K562 (cell line): ENCODE data around the gene ENDOD1. TPM values are rescaled to one million over a fixed set of nuclear protein-coding genes. Genes with fewer than 3 reads are reported as not detected.
A peak's percentile ranks its signal among the peaks of the same experiment; 100 is the strongest.

Source experiments
- CBX1 ChIP-seq: sonication (generic); IDR thresholded peaks from 2 replicates; pipeline ENCODE4 v1.6.1; 2016; ENCODE audit warnings: antibody characterized with exemption, low read depth, mild to moderate bottlenecking
- CCNT2 ChIP-seq: IDR thresholded peaks from 2 replicates; pipeline ENCODE4 v1.6.1; 2011; ENCODE audit warnings: borderline replicate concordance, low read depth, mild to moderate bottlenecking, moderate library complexity, mixed read lengths, low read length; ENCODE audit not compliant: insufficient read length; ENCODE audit errors: extremely low read depth
- ETV6 ChIP-seq, 3 experiments: fragments of 150-350 bp in 1 of 3; sonication (generic) in 1 of 3; formaldehyde crosslinking in 1 of 3; IDR thresholded peaks; 2 replicates each; pipeline versions ENCODE4 v1.6.1 to v1.8.0; 2014 to 2022; ENCODE audit warnings: borderline replicate concordance in 2 of 3, low read depth in 2 of 3, antibody characterized with exemption in 1 of 3, low read length in 1 of 3, mild to moderate bottlenecking in 1 of 3, missing genetic modification reagents in 1 of 3
- MEIS2 ChIP-seq: fragments of 450-650 bp; IDR thresholded peaks from 2 replicates; pipeline ENCODE4 v1.6.1; 2014; ENCODE audit warnings: mild to moderate bottlenecking; ENCODE audit not compliant: partially characterized antibody
- MYNN ChIP-seq, 2 experiments: sonication (generic); formaldehyde crosslinking in 1 of 2; IDR thresholded peaks; 2 replicates each; pipeline versions ENCODE4 v1.5.0 to v1.6.1; 2016 to 2020; ENCODE audit warnings: antibody characterized with exemption in 1 of 2, missing genetic modification reagents in 1 of 2
- NFYB ChIP-seq: IDR thresholded peaks from 2 replicates; pipeline ENCODE4 v1.6.1; 2011; ENCODE audit warnings: mild to moderate bottlenecking, moderate library complexity; ENCODE audit not compliant: insufficient read length; ENCODE audit errors: extremely low read depth
- RBFOX2 ChIP-seq: fragments of 200-400 bp; formaldehyde crosslinking; IDR thresholded peaks from 2 replicates; pipeline ENCODE4 v1.6.1; 2017; ENCODE audit warnings: low read depth, mild to moderate bottlenecking, low read length, moderate library complexity
- ZNF133 ChIP-seq: fragments of 250-450 bp; sonication (Bioruptor Pico); IDR thresholded peaks from 2 replicates; pipeline ENCODE4 v1.4.0; 2020; ENCODE audit warnings: mild to moderate bottlenecking
- ZNF668 ChIP-seq: fragments of 250-450 bp; sonication (Bioruptor Pico); IDR thresholded peaks from 2 replicates; pipeline ENCODE4 v1.8.0; 2022; ENCODE audit warnings: mild to moderate bottlenecking, inconsistent platforms
- polyA plus RNA-seq, 8 experiments: library from polyadenylated mRNA; depleted of rRNA in 4 of 8; stranded (reverse) in 5 of 8; unstranded in 3 of 8; fragments of >200 nt; fragmentation: Nextera tagmentation in 2 of 8; fragmentation: Illumina TruSeq in 1 of 8; extraction: Ambion mirVana in 2 of 8; extraction: Trizol in 1 of 8; gene quantifications; 2 replicates each; pipeline versions ENCODE4 v1.2.1 to v1.2.3, GENCODE V29; 2011 to 2014; ENCODE audit warnings: inconsistent platforms in 1 of 8, missing spikeins in 1 of 8
- total RNA-seq, 7 experiments: library from RNA; depleted of rRNA in 6 of 7; stranded (reverse); fragments of >200 nt in 6 of 7; fragmentation: Illumina TruSeq in 2 of 7; extraction: Trizol in 2 of 7; gene quantifications; 2 replicates each; pipeline versions ENCODE4 v1.2.1 to v1.2.3, GENCODE V29; 2011 to 2021; ENCODE audit warnings: low replicate concordance in 1 of 7
- TF ChIP-seq, protein P1 (sequence below): fragments of 450-650 bp; IDR thresholded peaks from 2 replicates; pipeline ENCODE4 v1.6.1; 2016; ENCODE audit warnings: mild to moderate bottlenecking, moderate library complexity
- TF ChIP-seq, protein P2 (sequence below): sonication (generic); formaldehyde crosslinking; IDR thresholded peaks from 2 replicates; pipeline ENCODE4 v1.9.0; 2022; ENCODE audit warnings: mild to moderate bottlenecking, missing genetic modification reagents
- TF ChIP-seq, protein P3 (sequence below): fragments of 450-650 bp; IDR thresholded peaks from 2 replicates; pipeline ENCODE4 v1.6.1; 2014; ENCODE audit warnings: low read depth, mild to moderate bottlenecking, moderate library complexity, borderline replicate concordance

Gene ENDOD1
- total and polyA plus RNA-seq, 9 of the 15 experiments (the other 6 are each of a cell fraction or from before 2014, with no cell fraction given), result 4.2 to 11.8 (median 9.3) TPM

DNA sequence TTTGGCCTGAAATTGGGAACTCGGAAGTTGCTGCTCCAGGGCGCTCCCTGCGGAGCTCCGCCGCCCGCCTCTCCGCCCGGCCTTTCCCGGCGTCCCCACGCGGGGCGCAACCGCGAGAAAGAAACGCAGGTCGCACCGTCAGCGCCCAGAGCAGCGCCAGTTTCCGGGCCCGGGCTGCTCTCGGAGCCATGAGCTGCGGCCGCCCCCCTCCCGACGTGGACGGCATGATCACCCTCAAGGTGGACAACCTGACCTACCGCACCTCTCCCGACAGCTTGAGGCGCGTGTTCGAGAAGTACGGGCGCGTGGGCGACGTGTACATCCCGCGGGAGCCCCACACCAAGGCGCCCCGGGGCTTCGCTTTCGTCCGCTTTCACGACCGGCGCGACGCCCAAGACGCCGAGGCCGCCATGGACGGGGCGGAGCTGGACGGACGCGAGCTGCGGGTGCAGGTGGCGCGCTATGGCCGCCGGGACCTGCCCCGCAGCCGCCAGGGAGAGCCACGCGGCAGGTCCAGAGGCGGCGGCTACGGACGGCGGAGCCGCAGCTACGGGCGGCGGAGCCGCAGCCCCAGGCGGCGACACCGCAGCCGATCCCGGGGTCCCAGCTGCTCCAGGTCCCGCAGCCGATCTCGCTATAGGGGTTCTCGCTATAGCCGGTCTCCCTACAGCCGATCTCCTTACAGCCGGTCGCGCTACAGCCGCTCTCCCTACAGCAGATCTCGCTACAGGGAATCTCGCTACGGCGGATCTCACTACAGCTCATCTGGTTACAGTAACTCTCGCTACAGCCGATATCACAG lies 22.4 kb upstream of the ENDOD1 start (continued):
- TF ChIP-seq, protein P1, sequence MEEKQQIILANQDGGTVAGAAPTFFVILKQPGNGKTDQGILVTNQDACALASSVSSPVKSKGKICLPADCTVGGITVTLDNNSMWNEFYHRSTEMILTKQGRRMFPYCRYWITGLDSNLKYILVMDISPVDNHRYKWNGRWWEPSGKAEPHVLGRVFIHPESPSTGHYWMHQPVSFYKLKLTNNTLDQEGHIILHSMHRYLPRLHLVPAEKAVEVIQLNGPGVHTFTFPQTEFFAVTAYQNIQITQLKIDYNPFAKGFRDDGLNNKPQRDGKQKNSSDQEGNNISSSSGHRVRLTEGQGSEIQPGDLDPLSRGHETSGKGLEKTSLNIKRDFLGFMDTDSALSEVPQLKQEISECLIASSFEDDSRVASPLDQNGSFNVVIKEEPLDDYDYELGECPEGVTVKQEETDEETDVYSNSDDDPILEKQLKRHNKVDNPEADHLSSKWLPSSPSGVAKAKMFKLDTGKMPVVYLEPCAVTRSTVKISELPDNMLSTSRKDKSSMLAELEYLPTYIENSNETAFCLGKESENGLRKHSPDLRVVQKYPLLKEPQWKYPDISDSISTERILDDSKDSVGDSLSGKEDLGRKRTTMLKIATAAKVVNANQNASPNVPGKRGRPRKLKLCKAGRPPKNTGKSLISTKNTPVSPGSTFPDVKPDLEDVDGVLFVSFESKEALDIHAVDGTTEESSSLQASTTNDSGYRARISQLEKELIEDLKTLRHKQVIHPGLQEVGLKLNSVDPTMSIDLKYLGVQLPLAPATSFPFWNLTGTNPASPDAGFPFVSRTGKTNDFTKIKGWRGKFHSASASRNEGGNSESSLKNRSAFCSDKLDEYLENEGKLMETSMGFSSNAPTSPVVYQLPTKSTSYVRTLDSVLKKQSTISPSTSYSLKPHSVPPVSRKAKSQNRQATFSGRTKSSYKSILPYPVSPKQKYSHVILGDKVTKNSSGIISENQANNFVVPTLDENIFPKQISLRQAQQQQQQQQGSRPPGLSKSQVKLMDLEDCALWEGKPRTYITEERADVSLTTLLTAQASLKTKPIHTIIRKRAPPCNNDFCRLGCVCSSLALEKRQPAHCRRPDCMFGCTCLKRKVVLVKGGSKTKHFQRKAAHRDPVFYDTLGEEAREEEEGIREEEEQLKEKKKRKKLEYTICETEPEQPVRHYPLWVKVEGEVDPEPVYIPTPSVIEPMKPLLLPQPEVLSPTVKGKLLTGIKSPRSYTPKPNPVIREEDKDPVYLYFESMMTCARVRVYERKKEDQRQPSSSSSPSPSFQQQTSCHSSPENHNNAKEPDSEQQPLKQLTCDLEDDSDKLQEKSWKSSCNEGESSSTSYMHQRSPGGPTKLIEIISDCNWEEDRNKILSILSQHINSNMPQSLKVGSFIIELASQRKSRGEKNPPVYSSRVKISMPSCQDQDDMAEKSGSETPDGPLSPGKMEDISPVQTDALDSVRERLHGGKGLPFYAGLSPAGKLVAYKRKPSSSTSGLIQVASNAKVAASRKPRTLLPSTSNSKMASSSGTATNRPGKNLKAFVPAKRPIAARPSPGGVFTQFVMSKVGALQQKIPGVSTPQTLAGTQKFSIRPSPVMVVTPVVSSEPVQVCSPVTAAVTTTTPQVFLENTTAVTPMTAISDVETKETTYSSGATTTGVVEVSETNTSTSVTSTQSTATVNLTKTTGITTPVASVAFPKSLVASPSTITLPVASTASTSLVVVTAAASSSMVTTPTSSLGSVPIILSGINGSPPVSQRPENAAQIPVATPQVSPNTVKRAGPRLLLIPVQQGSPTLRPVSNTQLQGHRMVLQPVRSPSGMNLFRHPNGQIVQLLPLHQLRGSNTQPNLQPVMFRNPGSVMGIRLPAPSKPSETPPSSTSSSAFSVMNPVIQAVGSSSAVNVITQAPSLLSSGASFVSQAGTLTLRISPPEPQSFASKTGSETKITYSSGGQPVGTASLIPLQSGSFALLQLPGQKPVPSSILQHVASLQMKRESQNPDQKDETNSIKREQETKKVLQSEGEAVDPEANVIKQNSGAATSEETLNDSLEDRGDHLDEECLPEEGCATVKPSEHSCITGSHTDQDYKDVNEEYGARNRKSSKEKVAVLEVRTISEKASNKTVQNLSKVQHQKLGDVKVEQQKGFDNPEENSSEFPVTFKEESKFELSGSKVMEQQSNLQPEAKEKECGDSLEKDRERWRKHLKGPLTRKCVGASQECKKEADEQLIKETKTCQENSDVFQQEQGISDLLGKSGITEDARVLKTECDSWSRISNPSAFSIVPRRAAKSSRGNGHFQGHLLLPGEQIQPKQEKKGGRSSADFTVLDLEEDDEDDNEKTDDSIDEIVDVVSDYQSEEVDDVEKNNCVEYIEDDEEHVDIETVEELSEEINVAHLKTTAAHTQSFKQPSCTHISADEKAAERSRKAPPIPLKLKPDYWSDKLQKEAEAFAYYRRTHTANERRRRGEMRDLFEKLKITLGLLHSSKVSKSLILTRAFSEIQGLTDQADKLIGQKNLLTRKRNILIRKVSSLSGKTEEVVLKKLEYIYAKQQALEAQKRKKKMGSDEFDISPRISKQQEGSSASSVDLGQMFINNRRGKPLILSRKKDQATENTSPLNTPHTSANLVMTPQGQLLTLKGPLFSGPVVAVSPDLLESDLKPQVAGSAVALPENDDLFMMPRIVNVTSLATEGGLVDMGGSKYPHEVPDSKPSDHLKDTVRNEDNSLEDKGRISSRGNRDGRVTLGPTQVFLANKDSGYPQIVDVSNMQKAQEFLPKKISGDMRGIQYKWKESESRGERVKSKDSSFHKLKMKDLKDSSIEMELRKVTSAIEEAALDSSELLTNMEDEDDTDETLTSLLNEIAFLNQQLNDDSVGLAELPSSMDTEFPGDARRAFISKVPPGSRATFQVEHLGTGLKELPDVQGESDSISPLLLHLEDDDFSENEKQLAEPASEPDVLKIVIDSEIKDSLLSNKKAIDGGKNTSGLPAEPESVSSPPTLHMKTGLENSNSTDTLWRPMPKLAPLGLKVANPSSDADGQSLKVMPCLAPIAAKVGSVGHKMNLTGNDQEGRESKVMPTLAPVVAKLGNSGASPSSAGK, result peak; percentile 89
- TF ChIP-seq ZNF133 (no peak), MEIS2 (no peak), NFYB (no peak), MYNN (IDR thresholded peaks at IDR 0.05) (no peak), MYNN (CRISPR knock-in tag; IDR thresholded peaks at IDR 0.05) (no peak), ETV6 (IDR thresholded peaks at IDR 0.05; ENCODE audit: borderline replicate concordance in 1 of 2, low read depth in 2 of 2, low read length in 1 of 2) (no peak), ETV6 (CRISPR knock-in tag; IDR thresholded peaks at IDR 0.05; ENCODE audit: borderline replicate concordance) (0 out of 2 replicates have a peak, but pooled peaks have one; percentile 13), CCNT2 (peak; percentile 42), CBX1 (peak; percentile 67), ZNF668 (CRISPR knock-in tag) (no peak), RBFOX2 (peak; percentile 98)
- TF ChIP-seq, protein P2, sequence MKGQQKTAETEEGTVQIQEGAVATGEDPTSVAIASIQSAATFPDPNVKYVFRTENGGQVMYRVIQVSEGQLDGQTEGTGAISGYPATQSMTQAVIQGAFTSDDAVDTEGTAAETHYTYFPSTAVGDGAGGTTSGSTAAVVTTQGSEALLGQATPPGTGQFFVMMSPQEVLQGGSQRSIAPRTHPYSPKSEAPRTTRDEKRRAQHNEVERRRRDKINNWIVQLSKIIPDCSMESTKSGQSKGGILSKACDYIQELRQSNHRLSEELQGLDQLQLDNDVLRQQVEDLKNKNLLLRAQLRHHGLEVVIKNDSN (CRISPR knock-in tag), result no peak
- TF ChIP-seq, protein P3, sequence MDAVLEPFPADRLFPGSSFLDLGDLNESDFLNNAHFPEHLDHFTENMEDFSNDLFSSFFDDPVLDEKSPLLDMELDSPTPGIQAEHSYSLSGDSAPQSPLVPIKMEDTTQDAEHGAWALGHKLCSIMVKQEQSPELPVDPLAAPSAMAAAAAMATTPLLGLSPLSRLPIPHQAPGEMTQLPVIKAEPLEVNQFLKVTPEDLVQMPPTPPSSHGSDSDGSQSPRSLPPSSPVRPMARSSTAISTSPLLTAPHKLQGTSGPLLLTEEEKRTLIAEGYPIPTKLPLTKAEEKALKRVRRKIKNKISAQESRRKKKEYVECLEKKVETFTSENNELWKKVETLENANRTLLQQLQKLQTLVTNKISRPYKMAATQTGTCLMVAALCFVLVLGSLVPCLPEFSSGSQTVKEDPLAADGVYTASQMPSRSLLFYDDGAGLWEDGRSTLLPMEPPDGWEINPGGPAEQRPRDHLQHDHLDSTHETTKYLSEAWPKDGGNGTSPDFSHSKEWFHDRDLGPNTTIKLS, result peak; percentile 82; the same call in 1 of the 2 replicates
